ENCODE measurements around the gene SPATA2L. TPM values are rescaled to one million over a fixed set of nuclear protein-coding genes. Genes with fewer than 3 reads are reported as not detected.

Gene SPATA2L
- total and polyA plus RNA-seq, 7 experiments from 2014 or later: 7.0 to 32.2 (median 12.0) TPM

DNA sequence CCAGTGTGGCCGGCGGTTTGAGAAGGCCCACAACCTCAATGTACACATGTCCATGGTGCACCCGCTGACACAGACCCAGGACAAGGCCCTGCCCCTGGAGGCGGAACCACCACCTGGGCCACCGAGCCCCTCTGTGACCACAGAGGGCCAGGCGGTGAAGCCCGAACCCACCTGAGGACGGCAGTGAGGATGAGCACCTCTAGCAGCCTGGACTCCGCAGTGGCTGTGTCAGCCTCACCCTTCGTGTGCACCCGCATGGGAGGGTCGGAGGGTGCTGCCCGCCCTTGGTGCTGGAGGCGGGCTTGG is 36.5 kb upstream of the SPATA2L start:
- Mint-ChIP-seq H3K9me3 (no peaks in the 10 kb centered on the region), H3K27me3 (no peaks in the 10 kb centered on the region), H3K36me3 (peaks cover 11 to 42% (median 27%) of the 10 kb centered on the region in 5 donors), H3K4me1 (peaks cover 4 to 70% (median 40%) of the 10 kb centered on the region in 7 donors), H3K27ac (peak overlapping the region in 5 of 9 donors; percentile 84 to 94 (median 89)), H3K4me3 (peak overlapping the region in 6 of 10 donors; percentile 50 to 80 (median 70))
- Histone ChIP-seq H3K4me3 (ENCODE audit: low read length) (no peak overlapping the region), H3K27ac (ENCODE audit: low read depth, low read length) (no peak overlapping the region), H3K27me3 (ENCODE audit: control insufficient read depth in 2 of 2, insufficient read depth in 2 of 2, low read length in 2 of 2) (no peaks in the 10 kb centered on the region), H3K9me3 (ENCODE audit: control insufficient read depth in 2 of 3, low read length in 3 of 3) (no peaks in the 10 kb centered on the region), H3K36me3 (ENCODE audit: control insufficient read depth in 2 of 3, insufficient read depth in 3 of 3, low read length in 3 of 3) (peaks cover 30 to 74% (median 49%) of the 10 kb centered on the region in 3 experiments), H3K4me1 (ENCODE audit: control insufficient read depth in 2 of 2, insufficient read depth in 2 of 2, low read length in 2 of 2) (peaks cover 28 to 37% of the 10 kb centered on the region in 2 donors)
- no peak for DNase-seq
- intact Hi-C loops (cut with micrococcal nuclease): loop anchor here in 1 of 2 donors (5.0 kb wide), 1 partner anchor 49 kb away; no protein-coding TSS in a partner anchor
- peak; percentile 2 for ATAC-seq
- POLR2A ChIA-PET: interaction anchor here (1.1 to 11.0 kb wide), 7 partner anchors 9 to 47 kb away, joined by 3 to 156 read pairs (median 5); partner anchors contain the start of gene VPS9D1
- CTCF ChIA-PET: interaction anchor here (1.2 kb wide), 1 partner anchor 14 kb away, joined by 6 read pairs; no protein-coding TSS in a partner anchor

DNA sequence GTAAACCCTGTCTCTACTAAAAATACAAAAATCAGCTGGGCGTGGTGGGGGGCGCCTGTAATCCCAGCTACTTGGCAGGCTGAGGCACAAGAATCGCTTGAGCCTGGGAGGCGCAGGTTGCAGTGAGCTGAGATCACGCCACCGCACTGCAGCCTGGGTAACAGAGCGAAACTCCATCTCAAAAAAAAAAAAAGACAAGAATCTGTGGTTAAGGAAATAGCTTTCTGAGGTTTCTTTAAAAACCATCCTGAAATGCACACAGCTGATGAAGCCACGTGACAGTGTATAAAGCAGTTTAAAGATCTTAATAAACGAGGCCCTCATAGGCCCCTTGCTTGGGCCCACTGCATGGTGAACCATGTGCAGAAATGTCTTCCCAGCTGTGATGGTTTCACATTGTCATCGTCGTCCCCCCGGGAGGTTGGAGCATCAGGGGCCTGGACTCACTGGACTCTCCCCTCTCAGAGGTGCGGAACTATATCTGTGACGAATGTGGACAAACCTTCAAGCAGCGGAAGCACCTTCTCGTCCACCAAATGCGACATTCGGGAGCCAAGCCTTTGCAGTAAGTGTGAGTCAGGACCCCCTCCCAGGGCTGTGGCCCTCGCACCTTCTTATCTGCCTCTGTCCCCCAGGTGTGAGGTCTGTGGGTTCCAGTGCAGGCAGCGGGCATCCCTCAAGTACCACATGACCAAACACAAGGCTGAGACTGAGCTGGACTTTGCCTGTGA is 36.0 kb upstream of the SPATA2L start:
- Mint-ChIP-seq H3K4me3 (peak overlapping the region; percentile 39 to 80 (median 66)), H3K4me1 (peaks cover 4 to 70% (median 37%) of the 10 kb centered on the region in 7 donors), H3K27me3 (no peaks in the 10 kb centered on the region), H3K9me3 (no peaks in the 10 kb centered on the region), H3K36me3 (peaks cover 11 to 44% (median 29%) of the 10 kb centered on the region in 5 donors), H3K27ac (peak overlapping the region; percentile 68 to 94 (median 86))
- no peak overlapping the region for H3K4me3 ChIP-seq (ENCODE audit: low read length)
- peak in 7 of 9 donors; percentile 63 to 83 (median 76) for DNase-seq
- H3K27me3 ChIP-seq (ENCODE audit: control insufficient read depth in 2 of 2, insufficient read depth in 2 of 2, low read length in 2 of 2): no peaks in the 10 kb centered on the region
- H3K9me3 ChIP-seq (ENCODE audit: control insufficient read depth in 2 of 3, low read length in 3 of 3): no peaks in the 10 kb centered on the region
- peak overlapping the region; percentile 46 for H3K27ac ChIP-seq (ENCODE audit: low read depth, low read length)
- peak; percentile 86 for ATAC-seq
- peaks cover 28 to 40% of the 10 kb centered on the region in 2 donors for H3K4me1 ChIP-seq (ENCODE audit: control insufficient read depth in 2 of 2, insufficient read depth in 2 of 2, low read length in 2 of 2)
- intact Hi-C loops (cut with micrococcal nuclease): loop anchor here (1.0 to 5.0 kb wide), 4 partner anchors 14 to 50 kb away; no protein-coding TSS in a partner anchor
- ChIA-PET CTCF (interaction anchor here (0.6 to 1.3 kb wide), 6 partner anchors 14 to 38 kb away, joined by 3 to 6 read pairs (median 4); partner anchors contain the start of gene SPATA2L), POLR2A (interaction anchor here (0.7 to 11.0 kb wide), 11 partner anchors 12 to 136 kb away, joined by 3 to 156 read pairs (median 4); partner anchors contain the start of genes TCF25 and VPS9D1)
- H3K36me3 ChIP-seq (ENCODE audit: control insufficient read depth in 2 of 3, insufficient read depth in 3 of 3, low read length in 3 of 3): peaks cover 32 to 79% (median 52%) of the 10 kb centered on the region in 3 experiments

DNA sequence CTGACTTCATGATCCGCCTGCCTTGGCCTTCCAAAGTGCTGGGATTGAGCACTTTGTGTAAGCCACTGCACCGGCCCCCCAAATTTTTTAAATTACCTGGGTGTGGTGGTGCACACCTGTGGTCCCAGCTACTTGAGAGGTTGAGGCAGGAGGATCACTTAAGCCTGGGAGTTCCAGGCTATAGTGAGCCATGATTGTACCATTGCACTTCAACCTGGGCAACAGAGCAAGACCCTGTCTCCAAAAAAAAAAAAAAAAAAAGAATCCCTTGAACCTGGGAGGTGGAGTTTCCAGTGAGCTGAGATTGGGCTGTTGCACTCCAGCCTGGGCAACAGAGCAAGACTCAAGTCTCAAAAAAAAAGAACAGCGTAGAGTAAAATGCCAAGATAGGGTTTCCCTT is 35.0 kb upstream of the SPATA2L start:
- no peak overlapping the region for H3K4me3 ChIP-seq (ENCODE audit: low read length)
- Mint-ChIP-seq H3K4me3 (peak overlapping the region in 7 of 10 donors; percentile 46 to 80 (median 66)), H3K9me3 (no peaks in the 10 kb centered on the region), H3K4me1 (peaks cover 9 to 79% (median 46%) of the 10 kb centered on the region in 7 donors), H3K27ac (peak overlapping the region in 8 of 9 donors; percentile 7 to 94 (median 87)), H3K27me3 (no peaks in the 10 kb centered on the region), H3K36me3 (peaks cover 11 to 50% (median 34%) of the 10 kb centered on the region in 5 donors)
- H3K27ac ChIP-seq (ENCODE audit: low read depth, low read length): peak overlapping the region; percentile 46
- no peaks in the 10 kb centered on the region for H3K27me3 ChIP-seq (ENCODE audit: control insufficient read depth in 2 of 2, insufficient read depth in 2 of 2, low read length in 2 of 2)
- ATAC-seq: no peak
- H3K9me3 ChIP-seq (ENCODE audit: control insufficient read depth in 2 of 3, low read length in 3 of 3): no peaks in the 10 kb centered on the region
- H3K36me3 ChIP-seq (ENCODE audit: control insufficient read depth in 2 of 3, insufficient read depth in 3 of 3, low read length in 3 of 3): peaks cover 32 to 89% (median 59%) of the 10 kb centered on the region in 3 experiments
- intact Hi-C loops (cut with micrococcal nuclease): loop anchor here in 1 of 2 donors (5.0 kb wide), 1 partner anchor 51 kb away; no protein-coding TSS in a partner anchor
- ChIA-PET CTCF (interaction anchor here (1.1 to 1.3 kb wide), 2 partner anchors 31 to 37 kb away, joined by 4 to 5 read pairs; no protein-coding TSS in a partner anchor), POLR2A (interaction anchor here (1.3 to 11.0 kb wide), 5 partner anchors 10 to 49 kb away, joined by 3 to 156 read pairs (median 15); partner anchors contain the start of gene VPS9D1)
- DNase-seq: no peak
- peaks cover 28 to 43% of the 10 kb centered on the region in 2 donors for H3K4me1 ChIP-seq (ENCODE audit: control insufficient read depth in 2 of 2, insufficient read depth in 2 of 2, low read length in 2 of 2)

DNA sequence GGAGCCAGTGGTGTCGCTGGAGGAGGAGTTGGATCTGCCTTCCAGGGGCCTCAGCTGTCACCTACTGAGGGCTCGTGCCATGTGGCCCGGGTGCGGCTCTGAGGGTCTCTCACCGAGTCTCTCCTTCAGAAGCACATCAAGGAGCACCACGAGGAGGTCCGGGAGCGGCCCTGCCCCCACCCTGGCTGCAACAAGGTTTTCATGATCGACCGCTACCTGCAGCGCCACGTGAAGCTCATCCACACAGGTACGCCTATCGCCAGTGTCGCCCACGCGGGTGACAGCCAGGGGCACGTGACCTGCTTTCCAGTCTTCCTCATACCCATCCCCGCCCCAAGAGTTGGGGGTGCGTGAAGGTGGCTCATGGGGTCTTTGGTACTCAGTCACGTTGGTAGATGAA is 32.3 kb upstream of the SPATA2L start:
- Mint-ChIP-seq H3K36me3 (peaks cover 6 to 53% (median 35%) of the 10 kb centered on the region in 5 donors), H3K27me3 (no peaks in the 10 kb centered on the region)

DNA sequence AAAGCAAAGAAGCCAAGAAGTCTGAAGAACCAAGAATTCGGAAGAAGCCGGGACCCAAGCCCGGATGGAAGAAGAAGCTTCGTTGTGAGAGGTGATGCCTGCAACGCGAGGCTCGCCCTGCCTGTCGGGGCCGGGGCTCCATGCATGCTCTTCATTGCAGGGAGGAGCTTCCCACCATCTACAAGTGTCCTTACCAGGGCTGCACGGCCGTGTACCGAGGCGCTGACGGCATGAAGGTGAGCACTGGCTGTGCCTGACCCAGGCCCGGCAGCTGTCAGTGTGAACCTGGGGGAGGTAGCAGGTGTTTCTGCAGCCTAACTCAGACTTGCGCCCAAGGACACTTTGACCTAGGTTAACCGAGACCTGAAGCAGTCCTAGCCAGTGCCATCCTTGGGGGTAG is 31.8 kb upstream of the SPATA2L start:
- CTCF ChIA-PET: no interaction called here
- Mint-ChIP-seq H3K9me3 (no peaks in the 10 kb centered on the region), H3K36me3 (peaks cover 6 to 51% (median 35%) of the 10 kb centered on the region in 5 donors), H3K27ac (peak overlapping the region in 2 of 9 donors; percentile 8 to 67), H3K4me3 (peak overlapping the region in 2 of 10 donors; percentile 6 to 7), H3K27me3 (no peaks in the 10 kb centered on the region), H3K4me1 (peaks cover 13 to 84% (median 50%) of the 10 kb centered on the region in 7 donors)
- intact Hi-C loops (cut with micrococcal nuclease): no loop called here
- no peak overlapping the region for H3K4me3 ChIP-seq (ENCODE audit: low read length)
- H3K4me1 ChIP-seq (ENCODE audit: control insufficient read depth in 2 of 2, insufficient read depth in 2 of 2, low read length in 2 of 2): peaks cover 39 to 53% of the 10 kb centered on the region in 2 donors
- H3K36me3 ChIP-seq (ENCODE audit: control insufficient read depth in 2 of 3, insufficient read depth in 3 of 3, low read length in 3 of 3): peaks cover 36 to 96% (median 67%) of the 10 kb centered on the region in 3 experiments
- H3K27ac ChIP-seq (ENCODE audit: low read depth, low read length): no peak overlapping the region
- DNase-seq (no peak), ATAC-seq (no peak)
- POLR2A ChIA-PET: interaction anchor here (0.7 to 11.0 kb wide), 3 partner anchors 8 to 33 kb away, joined by 3 to 156 read pairs (median 4); no protein-coding TSS in a partner anchor
- H3K9me3 ChIP-seq (ENCODE audit: control insufficient read depth in 2 of 3, low read length in 3 of 3): no peaks in the 10 kb centered on the region
- H3K27me3 ChIP-seq (ENCODE audit: control insufficient read depth in 2 of 2, insufficient read depth in 2 of 2, low read length in 2 of 2): no peaks in the 10 kb centered on the region

More for the DNA sequence above, 32.3 kb upstream of the SPATA2L start:
- CTCF ChIA-PET: no interaction called here
- Histone ChIP-seq H3K9me3 (ENCODE audit: control insufficient read depth in 2 of 3, low read length in 3 of 3) (no peaks in the 10 kb centered on the region), H3K27me3 (ENCODE audit: control insufficient read depth in 2 of 2, insufficient read depth in 2 of 2, low read length in 2 of 2) (no peaks in the 10 kb centered on the region), H3K27ac (ENCODE audit: low read depth, low read length) (no peak overlapping the region), H3K4me3 (ENCODE audit: low read length) (no peak overlapping the region), H3K4me1 (ENCODE audit: control insufficient read depth in 2 of 2, insufficient read depth in 2 of 2, low read length in 2 of 2) (peaks cover 37 to 58% of the 10 kb centered on the region in 2 donors), H3K36me3 (ENCODE audit: control insufficient read depth in 2 of 3, insufficient read depth in 3 of 3, low read length in 3 of 3) (peaks cover 38 to 98% (median 70%) of the 10 kb centered on the region in 3 experiments)
- ATAC-seq: no peak
- Mint-ChIP-seq H3K9me3 (no peaks in the 10 kb centered on the region), H3K4me3 (no peak overlapping the region), H3K4me1 (peaks cover 13 to 86% (median 52%) of the 10 kb centered on the region in 7 donors), H3K27ac (no peak overlapping the region)
- DNase-seq: no peak
- POLR2A ChIA-PET: interaction anchor here (1.0 to 11.0 kb wide), 2 partner anchors 9 to 31 kb away, joined by 4 to 156 read pairs; no protein-coding TSS in a partner anchor
- intact Hi-C loops (cut with micrococcal nuclease): no loop called here

DNA sequence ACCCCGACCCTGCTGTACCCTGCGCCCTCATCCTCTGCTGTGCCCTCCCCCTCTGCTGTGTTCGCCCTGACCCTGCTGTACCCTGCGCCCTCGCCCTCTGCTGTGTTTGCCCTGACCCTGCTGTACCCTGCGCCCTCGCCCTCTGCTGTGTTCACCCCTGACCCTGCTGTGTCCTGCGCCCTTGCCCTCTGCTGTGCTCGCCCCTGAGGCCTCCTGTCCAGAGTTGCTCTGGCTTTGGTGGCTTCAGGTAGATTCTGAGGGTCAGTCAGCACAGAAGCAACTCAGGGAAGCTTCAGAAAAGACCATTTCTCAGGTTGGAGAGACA is 31.4 kb upstream of the SPATA2L start:
- H3K27ac ChIP-seq (ENCODE audit: low read depth, low read length): no peak overlapping the region
- Mint-ChIP-seq H3K9me3 (no peaks in the 10 kb centered on the region), H3K36me3 (peaks cover 4 to 50% (median 35%) of the 10 kb centered on the region in 5 donors), H3K4me3 (peak overlapping the region in 4 of 10 donors; percentile 6 to 41 (median 16)), H3K27me3 (no peaks in the 10 kb centered on the region), H3K27ac (peak overlapping the region in 4 of 9 donors; percentile 8 to 89 (median 55)), H3K4me1 (peaks cover 13 to 83% (median 49%) of the 10 kb centered on the region in 7 donors)
- CTCF ChIA-PET: interaction anchor here (0.5 to 1.1 kb wide), 2 partner anchors 33 to 54 kb away, joined by 3 to 6 read pairs; no protein-coding TSS in a partner anchor
- H3K27me3 ChIP-seq (ENCODE audit: control insufficient read depth in 2 of 2, insufficient read depth in 2 of 2, low read length in 2 of 2): no peaks in the 10 kb centered on the region
- peaks cover 38 to 50% of the 10 kb centered on the region in 2 donors for H3K4me1 ChIP-seq (ENCODE audit: control insufficient read depth in 2 of 2, insufficient read depth in 2 of 2, low read length in 2 of 2)
- DNase-seq (no peak), ATAC-seq (no peak)
- H3K9me3 ChIP-seq (ENCODE audit: control insufficient read depth in 2 of 3, low read length in 3 of 3): no peaks in the 10 kb centered on the region
- H3K4me3 ChIP-seq (ENCODE audit: low read length): no peak overlapping the region
- intact Hi-C loops (cut with micrococcal nuclease): no loop called here
- POLR2A ChIA-PET: interaction anchor here (0.7 to 11.0 kb wide), 3 partner anchors 8 to 33 kb away, joined by 3 to 156 read pairs (median 4); no protein-coding TSS in a partner anchor
- H3K36me3 ChIP-seq (ENCODE audit: control insufficient read depth in 2 of 3, insufficient read depth in 3 of 3, low read length in 3 of 3): peaks cover 32 to 95% (median 66%) of the 10 kb centered on the region in 3 experiments

Data from naive thymus-derived CD4-positive, alpha-beta T cell (primary cell).